H1 (cell line): Measurements from ENCODE around the gene SDR39U1. TPM values are rescaled to one million over a fixed set of nuclear protein-coding genes. Genes with fewer than 3 reads are reported as not detected.

Experiments used
- CTCF ChIA-PET: fragments of 300-600 bp; sonication (Branson Sonifier 250); formaldehyde crosslinking; loops from one replicate; lab custom pipeline; 2021; ENCODE audit not compliant: partially characterized antibody; lab: Charles Lee
- POLR2A ChIA-PET: fragments of 300-600 bp; sonication (Branson Sonifier 250); formaldehyde crosslinking; loops from one replicate; lab custom pipeline; 2021; ENCODE audit warnings: inconsistent platforms; ENCODE audit not compliant: partially characterized antibody; lab: Charles Lee
- DNase-seq, 2 experiments: peaks; one replicate each; pipeline versions ENCODE4 v3.0.0 to v3.0.0-alpha.2; 2010 to 2022; ENCODE audit warnings: low spot score in 2 of 2, low read depth in 1 of 2, mixed read lengths in 1 of 2
- FAIRE-seq: peaks from 2 replicates; lab custom pipeline; 2011; peaks lifted over from hg19 to GRCh38; lab: Jason Lieb, UNC
- H2AFZ ChIP-seq: 2 replicates; pipeline ENCODE4 v1.8.1; 2012; ENCODE audit warnings: low read length, inconsistent platforms
- H2AK5ac ChIP-seq: 2 replicates; pipeline ENCODE4 v1.6.1; 2013; ENCODE audit warnings: low read depth, low read length
- H2BK120ac ChIP-seq: replicated peaks from 2 replicates; pipeline ENCODE3; 2013; ENCODE audit warnings: low read depth, low read length, inconsistent platforms
- H2BK12ac ChIP-seq: 2 replicates; pipeline ENCODE4 v1.6.1; 2013; ENCODE audit warnings: low read depth, low read length
- H2BK15ac ChIP-seq: 2 replicates; pipeline ENCODE4 v1.6.1; 2013; ENCODE audit warnings: low read length
- H2BK20ac ChIP-seq: 2 replicates; pipeline ENCODE4 v1.6.1; 2013; ENCODE audit warnings: low read length
- H2BK5ac ChIP-seq: 2 replicates; pipeline ENCODE4 v1.6.1; 2013; ENCODE audit warnings: low read depth, low read length
- H3K14ac ChIP-seq: 2 replicates; pipeline ENCODE4 v1.6.1; 2013; ENCODE audit warnings: inconsistent platforms; ENCODE audit not compliant: insufficient read length
- H3K18ac ChIP-seq: 2 replicates; pipeline ENCODE4 v1.6.1; 2013; ENCODE audit warnings: low read length; ENCODE audit errors: extremely low read depth
- H3K23ac ChIP-seq: 2 replicates; pipeline ENCODE4 v1.6.1; 2013; ENCODE audit warnings: inconsistent platforms; ENCODE audit not compliant: insufficient read length
- H3K23me2 ChIP-seq: 2 replicates; pipeline ENCODE4 v1.6.1; 2013; ENCODE audit warnings: low read depth, low read length
- H3K27ac ChIP-seq: 2 replicates; pipeline ENCODE4 v1.6.1; 2011; ENCODE audit warnings: low read depth, low read length, inconsistent platforms
- H3K27me3 ChIP-seq, 4 experiments: replicated peaks in 1 of 4; 1 replicate in 1 of 4; 2 replicates in 3 of 4; pipeline versions ENCODE4 v1.6.1 to v1.8.1; 2011 to 2013; ENCODE audit warnings: low read length in 3 of 4, mild to moderate bottlenecking in 3 of 4, inconsistent platforms in 2 of 4, mixed read lengths in 2 of 4, moderate library complexity in 1 of 4; ENCODE audit not compliant: control insufficient read depth in 3 of 4, insufficient read depth in 3 of 4; ENCODE audit errors: extremely low read depth in 1 of 4
- H3K36me3 ChIP-seq, 4 experiments: 2 replicates each; pipeline versions ENCODE4 v1.6.1 to v1.8.1; 2011 to 2013; ENCODE audit warnings: mild to moderate bottlenecking in 4 of 4, low read length in 3 of 4, moderate library complexity in 2 of 4, control low read depth in 1 of 4, inconsistent platforms in 1 of 4; ENCODE audit not compliant: insufficient read depth in 4 of 4, control insufficient read depth in 2 of 4
- H3K4ac ChIP-seq: replicated peaks from 2 replicates; pipeline ENCODE3; 2013; ENCODE audit warnings: low read length, low read depth, mixed read lengths, inconsistent platforms; ENCODE audit not compliant: insufficient read length
- H3K4me1 ChIP-seq, 4 experiments: replicated peaks in 1 of 4; 1 replicate in 1 of 4; 2 replicates in 3 of 4; pipeline versions ENCODE4 v1.6.1 to v1.8.1; 2011 to 2013; ENCODE audit warnings: low read length in 3 of 4, inconsistent platforms in 2 of 4, mixed read lengths in 1 of 4; ENCODE audit not compliant: insufficient read depth in 4 of 4, control insufficient read depth in 3 of 4
- H3K4me2 ChIP-seq, 2 experiments: 2 replicates each; pipeline versions ENCODE4 v1.6.1 to v1.8.1; 2011 to 2013; ENCODE audit warnings: low read depth in 2 of 2, low read length in 2 of 2, control low read depth in 1 of 2, inconsistent platforms in 1 of 2, mild to moderate bottlenecking in 1 of 2; ENCODE audit not compliant: insufficient read depth in 1 of 2
- H3K4me3 ChIP-seq, 4 experiments: fragments of 200-600, 300-600 bp in 1 of 4; sonication (generic), shearing (Covaris generic), sonication (Bioruptor Twin) in 1 of 4; 2 replicates each; pipeline versions ENCODE4 v1.5.1 to v1.8.1; 2011 to 2016; ENCODE audit warnings: low read length in 4 of 4, low read depth in 3 of 4, control low read depth in 2 of 4, inconsistent platforms in 2 of 4, mild to moderate bottlenecking in 2 of 4, mixed read lengths in 1 of 4, moderate library complexity in 1 of 4; ENCODE audit not compliant: insufficient read depth in 2 of 4; ENCODE audit errors: extremely low read depth in 1 of 4
- H3K56ac ChIP-seq: replicated peaks from 2 replicates; pipeline ENCODE3; 2013; ENCODE audit warnings: low read depth, mild to moderate bottlenecking, mixed read lengths, low read length, inconsistent platforms; ENCODE audit not compliant: insufficient read length
- H3K79me1 ChIP-seq: 2 replicates; pipeline ENCODE4 v1.6.1; 2013; ENCODE audit warnings: low read depth, low read length, control low read depth
- H3K79me2 ChIP-seq, 2 experiments: 2 replicates each; pipeline versions ENCODE4 v1.6.1 to v1.8.1; 2012 to 2013; ENCODE audit warnings: low read length in 2 of 2, mild to moderate bottlenecking in 2 of 2, inconsistent platforms in 1 of 2; ENCODE audit not compliant: insufficient read depth in 2 of 2, control insufficient read depth in 1 of 2
- H3K9ac ChIP-seq, 4 experiments: replicated peaks in 1 of 4; 1 replicate in 1 of 4; 2 replicates in 3 of 4; pipeline versions ENCODE4 v1.6.1 to v1.8.1; 2011 to 2013; ENCODE audit warnings: low read depth in 3 of 4, low read length in 3 of 4, control low read depth in 2 of 4, mild to moderate bottlenecking in 2 of 4, moderate library complexity in 2 of 4, inconsistent platforms in 1 of 4; ENCODE audit errors: extremely low read depth in 1 of 4
- H3K9me3 ChIP-seq, 2 experiments: 2 replicates each; pipeline versions ENCODE4 v1.6.1 to v1.8.1; 2012 to 2013; ENCODE audit warnings: mild to moderate bottlenecking in 2 of 2, moderate library complexity in 2 of 2, control low read depth in 1 of 2, inconsistent platforms in 1 of 2, low read depth in 1 of 2, low read length in 1 of 2, mixed read lengths in 1 of 2; ENCODE audit not compliant: insufficient read depth in 2 of 2
- H4K20me1 ChIP-seq, 2 experiments: replicated peaks in 1 of 2; 2 replicates each; pipeline versions ENCODE3 to v1.8.1; 2011 to 2013; ENCODE audit warnings: inconsistent platforms in 2 of 2, low read length in 2 of 2, mild to moderate bottlenecking in 1 of 2; ENCODE audit not compliant: insufficient read depth in 2 of 2, control insufficient read depth in 1 of 2
- H4K5ac ChIP-seq: 2 replicates; pipeline ENCODE4 v1.6.1; 2013; ENCODE audit warnings: low read length, low read depth, mixed read lengths, inconsistent platforms; ENCODE audit not compliant: insufficient read length
- H4K8ac ChIP-seq: 2 replicates; pipeline ENCODE4 v1.8.0; 2013; ENCODE audit warnings: mild to moderate bottlenecking, moderate library complexity, low read length, inconsistent platforms; ENCODE audit not compliant: insufficient read depth; ENCODE audit errors: extremely low read depth
- H4K91ac ChIP-seq: replicated peaks from 2 replicates; pipeline ENCODE3; 2013; ENCODE audit warnings: low read length, mixed read lengths, inconsistent platforms; ENCODE audit not compliant: insufficient read length
- ATF3 ChIP-seq: IDR thresholded peaks from 2 replicates; pipeline ENCODE4 v1.6.1; 2011; ENCODE audit warnings: low read depth, mild to moderate bottlenecking, low read length; ENCODE audit not compliant: insufficient read depth
- BACH1 ChIP-seq: IDR thresholded peaks from 2 replicates; pipeline ENCODE4 v1.6.1; 2012; ENCODE audit warnings: low read length, improper control_type of control experiment
- EZH2 ChIP-seq: fragments of 200-600 bp; sonication (generic); IDR thresholded peaks from 2 replicates; pipeline ENCODE4 v1.7.1; 2012; ENCODE audit warnings: low read depth, mild to moderate bottlenecking, moderate library complexity, low read length, inconsistent platforms; ENCODE audit not compliant: severe bottlenecking
- RXRA ChIP-seq: IDR thresholded peaks from 2 replicates; pipeline ENCODE4 v1.6.1; 2011; ENCODE audit warnings: low read depth, mild to moderate bottlenecking, low read length, moderate library complexity; ENCODE audit not compliant: insufficient read depth
- SP2 ChIP-seq: IDR thresholded peaks from 2 replicates; pipeline ENCODE4 v1.6.1; 2012; ENCODE audit warnings: mild to moderate bottlenecking, low read length, inconsistent platforms
- WGBS, 2 experiments: shearing (Covaris generic) in 1 of 2; methylation state at CpG; one replicate each; pipeline versions ENCODE4 v1.1.6 to v1.1.7; 2013 to 2015; ENCODE audit warnings: low lambda C conversion rate in 2 of 2, mixed read lengths in 2 of 2, inconsistent platforms in 1 of 2, low coverage in 1 of 2, missing lambda C conversion rate in 1 of 2; ENCODE audit not compliant: insufficient replicate concordance in 2 of 2, insufficient coverage in 1 of 2, insufficient read length in 1 of 2; ENCODE audit errors: extremely low coverage in 1 of 2, missing lambda C conversion rate in 1 of 2; 5-methylcytosine and 5-hydroxymethylcytosine counted together
- polyA plus RNA-seq, 7 experiments: library from polyadenylated mRNA; depleted of rRNA in 3 of 7; stranded (reverse) in 5 of 7; unstranded in 2 of 7; fragments of >200 nt in 5 of 7; fragments of 200-250 nt in 2 of 7; gene quantifications; 1 replicate in 5 of 7; 2 replicates in 1 of 7; 4 replicates in 1 of 7; pipeline versions ENCODE4 v1.2.1 to v1.2.3, GENCODE V29; 2011 to 2013; ENCODE audit warnings: missing spikeins in 2 of 7, mixed read lengths in 2 of 7
- total RNA-seq: library from RNA; stranded (reverse); fragmentation: NEBNext Ultra II Directional; extraction: Animal tissue kit (Norgen Biotek cat#: 25700); gene quantifications from 2 replicates; pipeline ENCODE4 v1.2.1, GENCODE V29; 2021

Gene SDR39U1
- total and polyA plus RNA-seq, 2 of the 8 experiments (the other 6 are each of a cell fraction or from before 2014, with no cell fraction given): 46.7 to 98.8 TPM

GRCh38 chr14:24435998-24436354 is 6.6 kb downstream of the SDR39U1 start:
- FAIRE-seq: no peak
- no peak overlapping the region for H3K27ac ChIP-seq

More at GRCh38 chr14:24435998-24436354, 6.6 kb downstream of the SDR39U1 start:
- no peak overlapping the region for H2BK20ac ChIP-seq
- no peak overlapping the region for H2BK5ac ChIP-seq
- no peak overlapping the region for H2AFZ ChIP-seq
- no peaks in the 10 kb centered on the region; the same call in 1 of the 2 replicates for H3K79me1 ChIP-seq
- H2AK5ac ChIP-seq: no peak overlapping the region
- no peak overlapping the region for H4K5ac ChIP-seq
- no peak overlapping the region for H3K14ac ChIP-seq
- peaks cover 1 to 9% of the 10 kb centered on the region in 2 experiments for H4K20me1 ChIP-seq
- H3K27me3 ChIP-seq: no peaks in the 10 kb centered on the region
- no peaks in the 10 kb centered on the region for H3K9me3 ChIP-seq
- H3K4me1 ChIP-seq: peaks cover 3 to 6% (median 5%) of the 10 kb centered on the region in 4 experiments
- no peak overlapping the region for H3K56ac ChIP-seq
- no peak overlapping the region for H2BK12ac ChIP-seq
- H2BK15ac ChIP-seq: no peak overlapping the region
- H3K4ac ChIP-seq: no peak overlapping the region
- H3K79me2 ChIP-seq: no peaks in the 10 kb centered on the region
- H3K4me3 ChIP-seq: no peak overlapping the region
- WGBS, 2 experiments: 75% methylated on average over 6 of the region's 6 CpGs; no CpG with 5 or more reads in 1 of the 2 experiments
- H3K9ac ChIP-seq: no peak overlapping the region
- H2BK120ac ChIP-seq: no peak overlapping the region
- ChIA-PET POLR2A (interaction anchor here (0.6 to 3.2 kb wide), 15 partner anchors 9 to 429 kb away, joined by 3 to 25 read pairs (median 4); partner anchors contain the start of genes ADCY4, CIDEB, NYNRIN and RIPK3), CTCF (interaction anchor here (0.7 to 21.3 kb wide), 29 partner anchors 9 to 322 kb away, joined by 3 to 664 read pairs (median 5); partner anchors contain the start of genes ADCY4, CIDEB, DCAF11 and RIPK3)
- no peak overlapping the region for H4K91ac ChIP-seq
- H4K8ac ChIP-seq: no peak overlapping the region
- H3K18ac ChIP-seq: no peak overlapping the region
- H3K4me2 ChIP-seq: no peak overlapping the region
- no peak for DNase-seq
- no peak overlapping the region for H3K23ac ChIP-seq
- no peaks in the 10 kb centered on the region for H3K23me2 ChIP-seq
- no peak for TF ChIP-seq RXRA
- no peak for TF ChIP-seq BACH1
- TF ChIP-seq SP2: no peak
- TF ChIP-seq ATF3: no peak
- no peak for TF ChIP-seq EZH2
- peaks cover 10 to 26% (median 14%) of the 10 kb centered on the region in 4 experiments; a peak in 7 of 8 replicates for H3K36me3 ChIP-seq
